Stimulated activated CD4-positive, alpha-beta T cell treated with anti-CD3 and anti-CD28 coated beads, Interleukin-4, amount 100 ng/mL, for 1 hour (primary cell): ENCODE measurements around the gene STAB2.

Experiments
- DNase-seq: peaks from one replicate; pipeline ENCODE4 v3.0.0-alpha.2; 2020

Gene STAB2

DNA sequence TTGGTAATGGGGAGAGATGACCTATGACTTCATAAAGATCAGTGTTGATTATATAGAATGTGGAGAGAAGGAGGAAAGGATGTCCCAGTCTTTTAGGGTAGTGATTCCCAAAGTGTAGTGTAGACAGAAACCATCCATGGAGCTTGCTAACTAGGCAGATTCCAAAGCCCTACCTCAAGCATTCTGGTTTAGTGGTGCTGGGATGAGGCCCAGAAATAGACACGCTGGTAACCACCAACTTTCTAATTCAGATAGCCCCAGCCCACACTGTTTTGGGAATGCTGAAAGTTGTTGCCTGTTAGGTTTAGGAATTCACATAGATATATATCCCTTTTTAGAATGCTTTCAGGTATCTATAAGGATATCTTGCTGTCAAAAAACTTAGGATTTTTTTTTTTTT, 69.2 kb downstream of the STAB2 start:
- no peak for DNase-seq

DNA sequence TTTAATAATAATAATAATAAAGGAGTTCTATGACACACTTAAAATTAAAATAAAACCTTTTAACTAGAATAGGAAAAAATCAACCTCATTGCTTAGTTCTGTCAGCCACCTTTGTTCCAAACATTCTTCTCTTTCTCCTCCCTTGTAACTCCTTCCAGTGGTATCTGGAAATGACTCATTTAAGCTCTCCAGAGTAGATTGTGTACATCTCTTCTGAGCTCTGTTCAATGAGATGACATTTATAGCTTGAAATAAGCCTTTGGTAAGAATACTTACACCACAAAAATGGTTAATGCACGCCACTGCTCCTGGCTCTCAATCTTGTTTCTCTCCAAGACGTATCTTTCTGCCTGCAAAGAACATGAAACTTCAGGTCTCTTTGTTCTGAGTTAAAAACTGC, 70.3 kb downstream of the STAB2 start:
- no peak for DNase-seq

- DNase-seq, result no peak
Observed at GRCh38 chr12:103664626-103665025, 77.6 kb downstream of the STAB2 start.

- DNase-seq, result no peak
Observed at GRCh38 chr12:103665971-103666370, 78.9 kb downstream of the STAB2 start.

GRCh38 chr12:103667125-103667524, 80.1 kb downstream of the STAB2 start:
- DNase-seq, result no peak

- no peak for DNase-seq
Observed at GRCh38 chr12:103668520-103668919, 81.4 kb downstream of the STAB2 start.

GRCh38 chr12:103671367-103671766, 84.3 kb downstream of the STAB2 start:
- DNase-seq, result no peak

- no peak for DNase-seq
Observed at GRCh38 chr12:103672401-103673119, 85.5 kb downstream of the STAB2 start.

DNA sequence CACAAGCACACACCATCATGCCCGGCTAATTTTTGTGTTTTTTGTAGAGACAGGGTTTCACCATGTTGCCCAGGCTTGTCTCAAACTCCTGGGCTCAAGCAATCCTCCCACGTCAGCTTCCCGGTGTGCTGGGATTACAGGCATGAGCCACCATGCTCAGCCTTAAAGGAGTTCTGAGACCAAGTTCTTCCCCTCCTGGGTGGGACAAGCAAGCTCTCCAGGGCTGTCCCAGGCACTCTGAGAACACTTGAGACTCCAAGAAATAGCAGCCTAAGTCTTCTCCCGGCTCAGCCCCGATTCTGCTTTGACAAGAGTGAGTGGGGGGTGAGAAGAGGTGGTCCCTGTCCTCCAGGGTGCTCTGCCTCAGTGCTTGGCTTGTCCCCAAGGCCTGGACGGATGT, 86.4 kb downstream of the STAB2 start:
- DNase-seq, result no peak

DNA sequence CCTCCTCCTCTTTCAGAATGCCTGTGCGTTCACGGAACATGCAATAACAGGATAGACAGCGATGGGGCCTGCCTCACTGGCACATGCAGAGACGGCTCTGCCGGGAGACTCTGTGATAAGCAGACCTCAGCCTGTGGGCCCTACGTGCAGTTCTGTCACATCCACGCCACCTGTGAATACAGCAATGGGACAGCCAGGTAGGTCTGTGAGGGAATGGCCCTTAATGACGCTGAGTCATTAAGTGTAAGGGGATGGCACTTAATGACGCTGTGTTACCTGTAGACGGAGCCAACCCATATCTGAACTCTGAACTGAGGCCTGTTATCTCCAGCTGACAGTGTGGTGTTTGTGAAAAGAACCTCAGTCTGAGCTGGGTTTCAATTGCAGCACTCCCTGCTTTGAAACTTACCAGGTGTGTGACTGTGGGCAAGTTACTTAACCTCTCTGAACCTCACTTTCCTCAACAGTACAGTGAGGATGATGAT, 86.9 kb downstream of the STAB2 start:
- DNase-seq, result no peak

DNA sequence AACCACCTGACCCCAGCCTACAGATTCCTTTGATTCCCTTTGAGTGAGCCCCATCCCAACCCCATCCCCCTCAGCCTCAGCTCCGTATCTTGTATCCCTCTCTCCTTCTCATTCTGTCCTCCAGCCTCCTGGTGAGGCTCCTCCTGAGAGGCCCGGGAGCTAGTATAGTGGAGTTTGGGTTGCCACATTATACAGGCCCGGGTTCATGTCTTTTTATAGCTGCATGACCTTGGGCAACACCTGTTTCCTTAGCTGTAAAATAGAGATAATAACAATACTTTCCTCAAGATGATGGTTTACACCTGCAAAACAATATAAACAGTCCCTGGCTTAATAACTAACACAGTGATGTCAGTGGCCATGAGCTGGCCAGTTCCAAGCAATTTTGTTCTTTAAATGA, 89.8 kb downstream of the STAB2 start:
- DNase-seq, result no peak

GRCh38 chr12:103677341-103677740, 90.3 kb downstream of the STAB2 start:
- DNase-seq, result no peak

DNA sequence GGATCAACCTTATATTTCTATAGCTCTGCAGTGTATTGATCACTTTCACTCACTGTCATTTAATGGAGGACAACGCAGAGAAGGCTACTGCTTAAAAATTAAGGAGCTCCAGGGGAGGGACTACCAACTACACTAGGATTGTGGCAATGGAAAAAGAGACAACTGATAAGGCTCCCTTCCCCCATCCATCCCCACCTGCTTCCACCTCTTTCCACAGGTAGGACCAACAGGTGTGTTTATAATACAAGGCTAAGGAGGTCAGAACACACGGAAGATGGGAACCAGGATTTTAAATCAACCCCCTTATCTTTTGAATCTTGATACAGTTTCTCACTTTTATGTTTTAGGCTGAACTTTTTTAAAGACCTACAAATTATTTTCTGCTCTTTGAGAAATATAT, 90.8 kb downstream of the STAB2 start:
- no peak for DNase-seq

DNA sequence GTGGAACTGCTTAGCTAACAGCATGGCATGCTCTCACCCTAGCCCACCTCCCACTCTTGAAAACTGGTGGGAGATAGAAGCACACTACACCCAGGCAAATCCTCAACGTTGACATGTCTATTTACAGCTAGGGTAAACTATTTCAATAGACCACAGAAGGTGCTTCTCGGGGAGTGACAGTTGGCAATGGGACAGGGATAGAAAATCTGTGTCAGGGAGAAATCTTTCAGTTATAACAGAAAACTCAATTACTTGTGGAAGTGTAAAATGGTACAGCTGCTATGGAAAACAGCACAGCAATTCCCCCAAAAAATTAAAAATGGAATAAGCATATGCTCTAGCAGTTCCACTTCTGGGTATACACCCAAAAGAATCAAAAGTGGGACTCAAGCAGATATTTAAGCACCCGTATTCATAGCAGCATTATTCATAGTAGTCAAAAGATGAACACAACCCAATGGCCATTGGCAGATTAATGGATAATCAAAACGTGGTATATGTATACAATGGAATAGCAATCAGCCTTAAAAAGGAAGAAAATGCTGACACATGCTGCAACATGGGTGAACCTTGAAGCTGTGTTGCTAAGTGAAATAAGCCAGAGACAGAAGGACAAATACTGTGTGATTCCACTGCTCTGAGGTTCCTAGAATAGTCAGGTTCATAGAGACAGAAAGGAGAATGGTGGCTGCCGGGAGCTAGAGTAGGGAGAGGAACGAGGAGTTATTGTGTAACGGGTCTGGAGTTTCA, 92.5 kb downstream of the STAB2 start:
- DNase-seq, result no peak

- no peak for DNase-seq
Observed at GRCh38 chr12:103680591-103681141, 93.6 kb downstream of the STAB2 start.

- no peak for DNase-seq
Observed at GRCh38 chr12:103686026-103686425, 99.0 kb downstream of the STAB2 start.

DNA sequence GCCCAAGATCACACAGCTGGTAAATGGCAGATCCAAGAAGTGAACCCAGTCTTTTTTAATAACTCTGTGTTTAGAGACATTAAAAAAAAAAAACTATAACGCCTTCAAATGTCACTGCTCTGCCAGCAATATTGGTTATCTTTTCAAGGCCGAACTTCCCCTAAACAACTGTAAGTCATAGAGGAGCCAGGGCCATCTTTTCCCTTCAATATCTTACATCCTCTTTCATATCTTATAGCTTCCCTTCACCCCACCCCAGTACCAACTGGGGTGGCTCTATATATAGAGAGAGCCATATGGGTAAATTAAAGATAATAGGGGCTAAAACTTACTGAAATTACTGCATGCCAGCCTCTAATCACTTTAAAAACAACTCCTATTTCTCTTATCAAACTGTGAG, 100.2 kb downstream of the STAB2 start:
- no peak for DNase-seq

DNA sequence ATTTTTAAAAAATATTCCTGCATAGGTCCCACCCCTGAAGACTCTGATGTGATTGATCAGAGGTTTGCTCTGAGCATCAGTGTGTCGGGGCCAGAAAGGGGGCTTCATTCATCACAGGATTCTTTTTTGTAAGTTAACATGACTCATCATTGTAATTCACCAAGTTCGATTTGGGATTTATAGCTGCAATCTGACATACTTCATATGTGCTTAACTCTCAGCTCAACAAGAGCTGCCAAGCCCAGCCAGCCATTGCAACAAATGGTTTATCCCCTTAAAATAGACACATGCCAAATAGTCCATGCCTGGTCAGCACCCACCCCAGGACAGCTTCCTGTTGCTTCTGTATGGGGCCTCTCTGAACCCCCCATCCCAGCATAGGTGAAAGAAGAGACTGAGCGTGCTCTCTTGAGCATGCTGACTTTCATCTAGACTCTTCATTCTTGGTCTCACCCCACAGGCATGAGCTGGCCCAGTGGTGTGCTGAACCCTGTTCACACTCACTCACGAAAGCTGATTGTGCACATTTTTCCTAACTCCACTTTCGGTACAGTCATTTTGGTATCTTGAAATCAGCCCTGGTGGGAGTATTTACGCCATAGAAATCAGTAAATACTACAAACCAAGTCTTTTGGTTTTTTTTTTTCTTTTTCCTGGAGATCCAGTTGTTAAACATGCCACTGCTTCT, 101.4 kb downstream of the STAB2 start:
- DNase-seq, result no peak

DNA sequence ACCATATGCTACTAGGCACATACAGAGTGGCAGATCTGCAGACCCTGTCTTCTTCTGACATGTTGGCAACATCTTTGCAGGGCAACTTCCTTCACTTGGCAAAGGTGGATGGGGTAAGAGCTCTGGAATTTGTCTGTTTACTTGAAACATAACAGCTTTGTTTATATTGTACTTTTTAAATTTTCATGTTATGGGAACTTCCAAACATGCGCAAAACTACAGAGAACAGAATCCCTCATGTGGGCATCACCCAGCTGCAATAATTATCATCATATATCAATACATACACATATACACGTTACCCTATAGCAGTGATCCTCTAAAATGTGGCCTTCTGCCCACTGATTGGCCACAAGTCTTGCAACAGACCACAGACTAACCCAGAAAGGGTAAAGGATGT, 103.4 kb downstream of the STAB2 start:
- DNase-seq, result no peak

GRCh38 chr12:103691063-103691462, 104.0 kb downstream of the STAB2 start:
- DNase-seq, result no peak

DNA sequence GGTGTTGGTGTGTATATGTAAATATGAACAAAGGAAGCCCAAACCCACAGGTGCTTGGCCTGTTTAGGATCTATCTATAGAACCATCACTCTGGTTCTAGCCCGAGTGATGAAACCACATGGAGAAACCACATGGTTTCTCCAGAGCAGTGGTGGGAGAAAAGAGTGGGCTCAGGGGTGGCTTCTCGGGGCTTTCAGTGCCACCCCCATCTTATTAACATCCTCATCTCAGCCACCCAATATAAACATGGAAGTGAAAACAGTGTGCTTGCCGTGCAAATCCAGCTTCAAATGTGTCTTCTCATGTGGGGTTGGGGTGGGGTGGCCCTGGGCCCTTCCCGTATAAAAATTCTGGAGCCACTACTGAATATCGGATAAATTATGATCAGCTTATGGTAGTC, 109.0 kb downstream of the STAB2 start:
- DNase-seq, result no peak

DNA sequence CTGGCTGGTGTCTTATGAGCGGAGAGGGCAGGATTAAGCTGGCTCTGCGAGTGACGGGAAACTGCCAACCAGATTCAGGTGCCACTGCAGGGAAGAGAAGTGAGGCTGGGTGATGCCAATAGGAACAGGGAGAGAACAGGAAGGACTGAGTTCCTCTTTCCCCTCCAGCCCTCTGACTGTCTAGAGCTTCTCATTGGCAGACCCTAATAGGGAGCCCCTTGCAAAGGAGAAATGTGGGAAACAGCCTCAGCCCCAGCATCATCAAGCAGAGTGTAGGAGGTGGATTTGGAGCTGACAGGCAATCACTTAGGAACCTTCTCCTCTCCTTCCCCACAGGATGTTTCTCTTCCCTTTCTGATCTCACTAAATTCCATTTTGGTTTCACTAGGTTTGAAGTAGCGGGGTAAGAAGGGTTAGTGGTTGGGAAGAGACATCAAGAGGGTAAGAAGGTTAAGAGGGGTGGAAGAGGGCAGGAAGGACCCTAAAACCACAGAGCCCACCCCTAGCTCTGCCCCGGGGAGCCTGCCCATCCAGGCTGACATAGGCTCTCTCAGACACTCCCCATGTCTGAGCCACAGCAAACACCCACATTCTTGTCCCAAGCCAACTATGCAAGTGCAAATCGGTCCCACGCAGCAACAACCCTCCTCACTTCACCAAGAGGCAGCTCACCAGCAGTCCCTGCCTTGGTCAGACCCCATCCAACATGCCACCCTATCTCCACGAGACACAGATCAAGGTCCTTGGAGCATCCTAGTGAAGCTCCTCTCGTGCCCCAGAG, 111.1 kb downstream of the STAB2 start:
- DNase-seq, result no peak
